ENCODE data around the gene ISCU. TPM values are rescaled to one million over a fixed set of nuclear protein-coding genes. Genes with fewer than 3 reads are reported as not detected.

ISCU gene
- total RNA-seq, 2 experiments from 2014 or later, result 103 to 105 TPM

DNA sequence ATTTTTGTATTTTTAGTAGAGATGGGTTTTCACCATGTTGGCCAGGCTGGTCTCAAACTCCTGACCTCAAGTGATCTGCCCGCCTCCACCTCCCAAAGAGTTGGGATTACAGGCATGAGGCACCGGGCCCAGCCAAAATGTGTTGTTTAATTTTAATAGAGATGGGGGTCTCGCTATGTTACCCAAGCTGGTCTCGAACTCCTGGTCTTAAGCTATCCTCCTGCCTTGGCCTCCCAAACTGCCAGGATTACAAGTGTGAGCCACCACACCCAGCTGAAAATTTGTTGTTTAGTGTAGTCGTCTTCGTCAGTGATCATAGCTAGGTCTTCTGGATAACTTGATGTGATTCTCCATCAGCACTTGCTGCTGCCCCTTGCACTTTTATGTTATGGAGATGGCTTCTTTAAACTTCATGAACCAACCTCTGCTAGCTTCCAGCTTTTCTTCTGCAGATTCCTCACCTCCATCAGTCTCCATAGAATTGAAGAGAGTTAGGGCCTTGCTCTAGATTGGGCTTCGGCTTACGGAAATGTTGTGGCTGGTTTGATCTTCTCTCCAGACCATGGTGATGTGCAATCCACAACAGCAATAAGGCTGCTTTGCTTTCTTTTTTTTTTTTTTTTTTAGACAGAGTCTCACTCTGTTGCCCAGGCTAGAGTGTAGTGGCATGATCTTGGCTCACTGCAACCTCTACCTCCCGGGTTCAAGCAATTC lies 13.0 kb downstream of the ISCU start:
- H3K27ac Mint-ChIP-seq, result no peak overlapping the region
- no peak overlapping the region for H3K4me3 Mint-ChIP-seq
- DNase-seq, result peak; percentile 4
- intact Hi-C loops (cut with micrococcal nuclease), result no loop called here
- H3K4me1 Mint-ChIP-seq (ENCODE audit: low read depth), result peaks cover 48% of the 10 kb centered on the region
- H3K27me3 Mint-ChIP-seq (ENCODE audit: low read depth), result no peaks in the 10 kb centered on the region
- H3K36me3 Mint-ChIP-seq (ENCODE audit: low read depth), result peaks cover 3% of the 10 kb centered on the region
- no peaks in the 10 kb centered on the region for H3K9me3 Mint-ChIP-seq
- CTCF ChIA-PET, result interaction anchor here (0.8 to 3.4 kb wide), 2 partner anchors 42 to 53 kb away, joined by 3 to 19 read pairs; no protein-coding TSS in a partner anchor

GRCh38 chr12:108576660-108577234 lies 14.4 kb downstream of the ISCU start:
- DNase-seq, result no peak
- peaks cover 38% of the 10 kb centered on the region for H3K4me1 Mint-ChIP-seq (ENCODE audit: low read depth)
- no peaks in the 10 kb centered on the region for H3K9me3 Mint-ChIP-seq
- no peak overlapping the region for H3K4me3 Mint-ChIP-seq
- H3K36me3 Mint-ChIP-seq (ENCODE audit: low read depth), result no peaks in the 10 kb centered on the region
- CTCF ChIA-PET, result interaction anchor here (0.6 to 3.4 kb wide), 4 partner anchors 21 to 44 kb away, joined by 3 to 19 read pairs (median 3); no protein-coding TSS in a partner anchor
- no peak overlapping the region for H3K27ac Mint-ChIP-seq
- H3K27me3 Mint-ChIP-seq (ENCODE audit: low read depth), result no peaks in the 10 kb centered on the region
- intact Hi-C loops (cut with micrococcal nuclease), result no loop called here

DNA sequence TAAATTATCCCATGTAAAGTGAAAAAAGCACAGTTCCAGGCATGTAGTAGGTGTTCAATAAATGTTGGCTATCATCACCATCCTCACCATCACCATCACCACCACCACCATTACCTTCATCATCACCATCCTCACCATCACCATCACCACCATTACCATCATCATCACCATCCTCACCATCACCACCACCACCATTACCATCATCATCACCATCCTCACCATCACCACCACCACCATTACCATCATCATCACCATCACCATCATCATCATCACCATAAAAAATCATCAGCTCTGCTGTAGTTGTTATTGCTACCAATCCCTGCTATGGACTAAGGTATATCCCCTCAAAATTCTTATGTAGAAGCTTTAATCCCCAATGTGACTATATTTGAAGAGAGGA lies 15.1 kb downstream of the ISCU start:
- CTCF ChIA-PET, result interaction anchor here (0.7 to 3.4 kb wide), 3 partner anchors 15 to 226 kb away, joined by 3 to 19 read pairs (median 4); partner anchors contain the start of gene ISCU
- no peak for DNase-seq

GRCh38 chr12:108578264-108578663 lies 15.9 kb downstream of the ISCU start:
- no peak for DNase-seq
- intact Hi-C loops (cut with micrococcal nuclease), result no loop called here
- H3K36me3 Mint-ChIP-seq (ENCODE audit: low read depth), result no peaks in the 10 kb centered on the region
- H3K4me1 Mint-ChIP-seq (ENCODE audit: low read depth), result peaks cover 24% of the 10 kb centered on the region
- CTCF ChIA-PET, result interaction anchor here (0.7 to 3.4 kb wide), 2 partner anchors 39 to 225 kb away, joined by 3 to 19 read pairs; no protein-coding TSS in a partner anchor
- no peaks in the 10 kb centered on the region for H3K9me3 Mint-ChIP-seq
- no peaks in the 10 kb centered on the region for H3K27me3 Mint-ChIP-seq (ENCODE audit: low read depth)
- no peak overlapping the region for H3K4me3 Mint-ChIP-seq
- H3K27ac Mint-ChIP-seq, result no peak overlapping the region

More for the DNA sequence above, 15.1 kb downstream of the ISCU start:
- H3K36me3 Mint-ChIP-seq (ENCODE audit: low read depth), result no peaks in the 10 kb centered on the region
- peaks cover 32% of the 10 kb centered on the region for H3K4me1 Mint-ChIP-seq (ENCODE audit: low read depth)
- no peaks in the 10 kb centered on the region for H3K27me3 Mint-ChIP-seq (ENCODE audit: low read depth)
- H3K9me3 Mint-ChIP-seq, result no peaks in the 10 kb centered on the region
- intact Hi-C loops (cut with micrococcal nuclease), result no loop called here
- no peak overlapping the region for H3K27ac Mint-ChIP-seq
- H3K4me3 Mint-ChIP-seq, result no peak overlapping the region

- no peaks in the 10 kb centered on the region for H3K9me3 Mint-ChIP-seq
- no peak overlapping the region for H3K27ac Mint-ChIP-seq
- intact Hi-C loops (cut with micrococcal nuclease), result no loop called here
- no peaks in the 10 kb centered on the region for H3K27me3 Mint-ChIP-seq (ENCODE audit: low read depth)
- no peaks in the 10 kb centered on the region for H3K36me3 Mint-ChIP-seq (ENCODE audit: low read depth)
- DNase-seq, result no peak
- H3K4me1 Mint-ChIP-seq (ENCODE audit: low read depth), result peaks cover 19% of the 10 kb centered on the region
- no peak overlapping the region for H3K4me3 Mint-ChIP-seq
- CTCF ChIA-PET, result no interaction called here
These were observed 16.4 kb downstream of the ISCU start for GRCh38 chr12:108578813-108579212.

DNA sequence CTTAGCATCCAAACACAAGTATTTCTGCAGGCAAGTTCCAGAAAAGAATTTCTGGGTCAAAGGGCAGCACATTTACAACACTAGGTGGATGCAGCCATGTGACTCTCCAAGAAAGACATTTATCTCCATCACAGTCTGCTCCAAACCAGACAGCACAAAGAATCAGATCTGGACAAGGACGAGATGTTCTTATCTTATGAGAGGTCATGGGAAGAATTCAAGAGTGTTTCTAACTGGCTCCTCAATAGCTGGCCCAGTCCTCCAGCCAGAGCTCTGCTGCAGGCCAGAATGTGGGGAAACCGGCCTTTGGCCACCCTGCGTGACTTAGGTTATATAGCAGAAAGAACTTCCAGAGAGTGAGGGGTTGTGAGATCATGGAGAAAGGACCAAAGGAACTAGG lies 18.1 kb downstream of the ISCU start:
- CTCF ChIA-PET, result no interaction called here
- no peaks in the 10 kb centered on the region for H3K27me3 Mint-ChIP-seq (ENCODE audit: low read depth)
- H3K27ac Mint-ChIP-seq, result no peak overlapping the region
- no peak for DNase-seq
- H3K4me1 Mint-ChIP-seq (ENCODE audit: low read depth), result peaks cover 5% of the 10 kb centered on the region
- H3K9me3 Mint-ChIP-seq, result no peaks in the 10 kb centered on the region
- no peaks in the 10 kb centered on the region for H3K36me3 Mint-ChIP-seq (ENCODE audit: low read depth)
- intact Hi-C loops (cut with micrococcal nuclease), result no loop called here
- no peak overlapping the region for H3K4me3 Mint-ChIP-seq

GRCh38 chr12:108581311-108582227 lies 19.2 kb downstream of the ISCU start:
- no peak overlapping the region for H3K4me3 Mint-ChIP-seq
- no peaks in the 10 kb centered on the region for H3K9me3 Mint-ChIP-seq
- no peaks in the 10 kb centered on the region for H3K4me1 Mint-ChIP-seq (ENCODE audit: low read depth)
- intact Hi-C loops (cut with micrococcal nuclease), result no loop called here
- no peak overlapping the region for H3K27ac Mint-ChIP-seq
- H3K36me3 Mint-ChIP-seq (ENCODE audit: low read depth), result no peaks in the 10 kb centered on the region
- H3K27me3 Mint-ChIP-seq (ENCODE audit: low read depth), result no peaks in the 10 kb centered on the region
- DNase-seq, result no peak
- CTCF ChIA-PET, result interaction anchor here (1.4 kb wide), 1 partner anchor 35 kb away, joined by 3 read pairs; no protein-coding TSS in a partner anchor

DNA sequence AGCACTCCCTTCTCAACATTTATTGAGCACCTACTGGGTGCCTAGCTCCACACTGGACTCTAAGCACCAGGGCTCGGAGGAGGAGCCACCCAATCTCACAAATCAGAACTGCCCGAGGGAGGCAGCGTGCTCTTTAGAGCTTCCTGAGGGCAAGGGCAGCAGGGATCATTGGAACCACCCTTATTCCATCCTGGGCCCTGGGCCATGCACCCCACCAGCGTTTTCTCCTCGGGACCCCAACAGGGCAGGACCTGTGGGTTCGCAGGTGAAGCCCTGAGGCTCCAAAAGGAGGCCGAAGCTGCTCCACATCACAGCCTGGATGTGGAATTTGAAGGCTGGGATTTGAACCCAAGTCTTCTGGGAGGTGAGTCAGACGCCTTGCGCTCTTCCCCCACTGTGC lies 20.1 kb downstream of the ISCU start:
- CTCF ChIA-PET, result interaction anchor here (1.4 kb wide), 1 partner anchor 34 kb away, joined by 3 read pairs; no protein-coding TSS in a partner anchor
- intact Hi-C loops (cut with micrococcal nuclease), result no loop called here
- H3K36me3 Mint-ChIP-seq (ENCODE audit: low read depth), result no peaks in the 10 kb centered on the region

DNA sequence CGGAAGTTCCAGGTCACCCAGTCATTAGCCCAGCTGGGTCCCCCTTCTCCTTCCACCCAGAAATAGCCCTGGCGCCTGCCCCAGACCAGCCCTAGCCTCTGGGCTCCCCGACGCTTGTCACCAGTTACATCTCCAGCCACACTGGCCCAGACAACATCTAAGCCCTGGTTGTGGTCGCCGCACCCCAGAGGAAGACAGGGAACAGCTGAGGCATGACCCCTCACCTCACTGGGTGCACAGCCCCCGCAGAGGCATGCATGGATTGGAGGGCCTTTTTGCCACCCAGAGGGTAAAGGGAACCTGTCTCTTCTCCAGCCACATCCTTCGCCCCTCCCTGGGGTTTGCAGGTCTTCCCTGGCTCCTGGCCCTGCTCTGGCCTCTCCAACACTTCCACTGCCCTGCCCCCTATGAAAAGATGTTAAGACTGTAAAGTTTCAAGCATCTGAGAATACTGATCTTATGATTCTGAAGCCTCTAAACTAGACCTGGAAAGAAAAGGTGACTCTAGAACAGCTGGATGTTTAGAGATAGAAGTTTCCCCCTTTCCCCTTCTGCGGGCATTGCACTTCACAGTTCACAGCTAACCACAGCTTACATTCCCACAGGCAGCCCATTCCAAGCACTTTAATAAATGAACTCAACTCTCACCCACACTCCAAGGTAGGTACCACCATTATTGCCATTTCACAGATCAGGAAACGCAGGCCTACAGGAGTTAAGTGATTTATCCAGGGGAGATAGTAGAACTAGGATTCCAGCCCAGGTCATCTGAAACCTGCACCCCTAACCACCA lies 20.8 kb downstream of the ISCU start:
- Mint-ChIP-seq H3K27me3 (ENCODE audit: low read depth) (no peaks in the 10 kb centered on the region), H3K9me3 (no peaks in the 10 kb centered on the region), H3K36me3 (ENCODE audit: low read depth) (no peaks in the 10 kb centered on the region), H3K27ac (no peak overlapping the region), H3K4me1 (ENCODE audit: low read depth) (no peaks in the 10 kb centered on the region), H3K4me3 (no peak overlapping the region)
- CTCF ChIA-PET, result interaction anchor here (1.4 kb wide), 1 partner anchor 34 kb away, joined by 3 read pairs; no protein-coding TSS in a partner anchor
- no peak for DNase-seq
- intact Hi-C loops (cut with micrococcal nuclease), result no loop called here

More for the DNA sequence above, 20.1 kb downstream of the ISCU start:
- Mint-ChIP-seq H3K4me1 (ENCODE audit: low read depth) (no peaks in the 10 kb centered on the region), H3K4me3 (no peak overlapping the region), H3K27me3 (ENCODE audit: low read depth) (no peaks in the 10 kb centered on the region), H3K27ac (no peak overlapping the region), H3K9me3 (no peaks in the 10 kb centered on the region)
- DNase-seq, result no peak

DNA sequence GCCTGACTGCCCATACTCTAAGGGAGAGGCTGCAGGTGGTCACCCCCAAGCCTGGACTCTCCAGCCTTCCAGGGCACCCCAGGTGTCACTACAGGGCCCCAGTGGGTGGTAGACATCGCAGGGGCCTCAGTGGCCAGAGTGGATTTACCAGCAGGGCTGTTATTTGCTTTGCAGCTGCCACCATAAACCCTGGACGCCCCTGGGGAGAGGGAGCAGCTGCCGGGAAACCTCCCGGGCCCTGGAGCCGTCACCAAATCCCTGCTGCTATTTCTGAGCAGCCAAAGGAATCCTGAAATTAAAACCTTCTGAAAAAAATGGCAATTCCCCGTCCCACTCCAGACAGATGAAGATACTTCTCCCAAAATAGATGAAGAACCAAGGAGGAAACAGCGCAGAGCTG lies 21.6 kb downstream of the ISCU start:
- H3K4me3 Mint-ChIP-seq, result no peak overlapping the region
- no peaks in the 10 kb centered on the region for H3K9me3 Mint-ChIP-seq
- no peaks in the 10 kb centered on the region for H3K4me1 Mint-ChIP-seq (ENCODE audit: low read depth)
- H3K27ac Mint-ChIP-seq, result no peak overlapping the region
- intact Hi-C loops (cut with micrococcal nuclease), result no loop called here
- no peaks in the 10 kb centered on the region for H3K36me3 Mint-ChIP-seq (ENCODE audit: low read depth)
- DNase-seq, result no peak
- CTCF ChIA-PET, result no interaction called here
- H3K27me3 Mint-ChIP-seq (ENCODE audit: low read depth), result no peaks in the 10 kb centered on the region

DNA sequence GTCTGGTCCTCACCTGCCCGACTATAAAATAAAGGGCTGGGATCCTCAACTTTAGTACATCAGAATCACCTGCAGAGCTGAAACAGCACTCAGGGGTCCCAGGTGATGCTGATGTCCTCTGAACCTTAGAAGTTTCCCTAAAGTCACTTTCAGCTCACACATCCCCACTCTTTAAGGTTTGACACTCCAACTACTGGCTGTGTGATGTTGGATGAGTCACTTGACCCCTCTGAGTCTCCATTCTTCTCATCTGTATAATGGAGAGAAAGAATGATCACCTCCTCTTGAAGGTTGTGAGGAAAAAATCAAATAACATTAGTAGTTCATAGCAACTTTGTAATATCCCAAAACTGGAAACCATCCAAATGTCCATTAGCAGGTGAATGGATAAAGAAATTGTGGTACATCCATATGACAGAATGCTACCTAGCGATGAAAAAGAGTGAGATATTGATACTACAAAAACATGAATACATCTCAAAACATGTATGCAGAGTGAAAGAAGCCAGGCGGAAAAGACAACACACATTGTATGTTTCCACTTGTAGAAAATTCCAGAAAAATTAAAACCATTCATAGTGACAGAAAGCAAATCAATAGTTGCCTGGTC lies 22.2 kb downstream of the ISCU start:
- CTCF ChIA-PET, result no interaction called here
- no peak overlapping the region for H3K27ac Mint-ChIP-seq
- H3K4me3 Mint-ChIP-seq, result no peak overlapping the region
- H3K27me3 Mint-ChIP-seq (ENCODE audit: low read depth), result no peaks in the 10 kb centered on the region
- DNase-seq, result no peak
- H3K9me3 Mint-ChIP-seq, result no peaks in the 10 kb centered on the region
- no peaks in the 10 kb centered on the region for H3K36me3 Mint-ChIP-seq (ENCODE audit: low read depth)
- intact Hi-C loops (cut with micrococcal nuclease), result no loop called here
- H3K4me1 Mint-ChIP-seq (ENCODE audit: low read depth), result no peaks in the 10 kb centered on the region
